Measurements from ENCODE around the gene NPVF. TPM values are rescaled to one million over a fixed set of nuclear protein-coding genes. Genes with fewer than 3 reads are reported as not detected.

The NPVF gene
- total RNA-seq, 1 experiment from 2014 or later: not detected

DNA sequence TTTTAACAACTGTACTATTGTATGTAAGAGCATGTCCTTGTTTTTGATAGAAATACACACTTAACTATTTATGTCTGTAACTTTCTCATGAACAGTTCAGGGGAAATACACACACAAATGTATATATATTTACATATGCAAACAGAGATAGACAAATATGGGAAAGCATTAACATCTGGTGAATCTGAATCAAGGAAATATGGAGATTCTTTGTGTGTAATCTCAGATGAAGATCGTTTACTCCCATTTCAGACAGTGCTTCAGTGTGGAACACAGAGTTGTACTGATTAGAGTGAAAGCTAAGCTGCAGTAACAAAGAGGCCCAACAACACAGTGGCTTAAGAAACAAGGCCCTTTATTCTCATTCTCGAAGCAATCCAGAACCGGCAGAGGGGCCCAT is 26.3 kb upstream of the NPVF start:
- intact Hi-C loops (cut with micrococcal nuclease; ENCODE audit: unreplicated experiment) (loop anchor here (5.0 kb wide), 1 partner anchor 603 kb away; no protein-coding TSS in a partner anchor), in situ Hi-C loops (cut with HindIII; ENCODE audit: low pct_unique_long_range_greater_than_20kb, low sequenced_read_pairs) (no loop called here)

DNA sequence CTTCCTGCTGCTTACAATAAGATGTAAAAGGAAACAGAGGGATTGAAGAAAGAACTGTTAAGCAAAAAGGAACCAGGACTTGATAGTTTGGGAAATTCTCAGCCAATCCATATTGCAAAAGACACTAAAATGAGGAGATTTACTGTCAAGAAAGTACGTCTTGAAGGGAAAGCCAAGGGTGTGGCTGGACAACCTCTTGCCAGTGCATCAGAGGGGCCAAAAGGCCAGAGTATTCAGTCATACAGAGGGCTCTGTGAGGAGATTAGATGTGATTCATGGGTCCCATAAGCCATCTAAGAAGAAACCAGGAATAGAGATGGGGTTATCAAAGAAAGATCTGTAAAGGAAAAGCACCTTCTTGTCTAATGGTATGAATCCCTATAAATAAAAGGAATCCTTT is 25.4 kb upstream of the NPVF start:
- BruUV-seq (replicated peaks): no TSS peak
- CTCF ChIA-PET: no interaction called here
- Histone ChIP-seq H3K27me3 (ENCODE audit: control insufficient read depth, insufficient read depth, low read length) (no peaks in the 10 kb centered on the region), H3K4me1 (ENCODE audit: control insufficient read depth, insufficient read depth, low read length) (no peaks in the 10 kb centered on the region), H3K4me3 (ENCODE audit: low read depth in 2 of 2, low read length in 2 of 2) (no peak overlapping the region), H3K36me3 (ENCODE audit: control insufficient read depth, insufficient read depth, low read length) (no peaks in the 10 kb centered on the region), H3K9me3 (ENCODE audit: control insufficient read depth, insufficient read depth, low read depth, low read length) (no peaks in the 10 kb centered on the region), H3K27ac (ENCODE audit: low read length) (no peak overlapping the region)
- ATAC-seq: no peak
- in situ Hi-C loops (cut with HindIII; ENCODE audit: low pct_unique_long_range_greater_than_20kb, low sequenced_read_pairs) (no loop called here), intact Hi-C loops (cut with micrococcal nuclease; ENCODE audit: unreplicated experiment) (no loop called here)
- DNase-seq (ENCODE audit: low read depth, low spot score): no peak
- TF ChIP-seq, protein P1, sequence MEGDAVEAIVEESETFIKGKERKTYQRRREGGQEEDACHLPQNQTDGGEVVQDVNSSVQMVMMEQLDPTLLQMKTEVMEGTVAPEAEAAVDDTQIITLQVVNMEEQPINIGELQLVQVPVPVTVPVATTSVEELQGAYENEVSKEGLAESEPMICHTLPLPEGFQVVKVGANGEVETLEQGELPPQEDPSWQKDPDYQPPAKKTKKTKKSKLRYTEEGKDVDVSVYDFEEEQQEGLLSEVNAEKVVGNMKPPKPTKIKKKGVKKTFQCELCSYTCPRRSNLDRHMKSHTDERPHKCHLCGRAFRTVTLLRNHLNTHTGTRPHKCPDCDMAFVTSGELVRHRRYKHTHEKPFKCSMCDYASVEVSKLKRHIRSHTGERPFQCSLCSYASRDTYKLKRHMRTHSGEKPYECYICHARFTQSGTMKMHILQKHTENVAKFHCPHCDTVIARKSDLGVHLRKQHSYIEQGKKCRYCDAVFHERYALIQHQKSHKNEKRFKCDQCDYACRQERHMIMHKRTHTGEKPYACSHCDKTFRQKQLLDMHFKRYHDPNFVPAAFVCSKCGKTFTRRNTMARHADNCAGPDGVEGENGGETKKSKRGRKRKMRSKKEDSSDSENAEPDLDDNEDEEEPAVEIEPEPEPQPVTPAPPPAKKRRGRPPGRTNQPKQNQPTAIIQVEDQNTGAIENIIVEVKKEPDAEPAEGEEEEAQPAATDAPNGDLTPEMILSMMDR (IDR thresholded peaks at IDR 0.05): no peak
- no peak for TF ChIP-seq POLR2AphosphoS5 (IDR thresholded peaks at IDR 0.05; ENCODE audit: low read depth, low read length)
- TF ChIP-seq SIN3A (IDR thresholded peaks at IDR 0.05; ENCODE audit: borderline replicate concordance, insufficient read depth, low read depth, low read length): no peak
- TF ChIP-seq, protein P2, sequence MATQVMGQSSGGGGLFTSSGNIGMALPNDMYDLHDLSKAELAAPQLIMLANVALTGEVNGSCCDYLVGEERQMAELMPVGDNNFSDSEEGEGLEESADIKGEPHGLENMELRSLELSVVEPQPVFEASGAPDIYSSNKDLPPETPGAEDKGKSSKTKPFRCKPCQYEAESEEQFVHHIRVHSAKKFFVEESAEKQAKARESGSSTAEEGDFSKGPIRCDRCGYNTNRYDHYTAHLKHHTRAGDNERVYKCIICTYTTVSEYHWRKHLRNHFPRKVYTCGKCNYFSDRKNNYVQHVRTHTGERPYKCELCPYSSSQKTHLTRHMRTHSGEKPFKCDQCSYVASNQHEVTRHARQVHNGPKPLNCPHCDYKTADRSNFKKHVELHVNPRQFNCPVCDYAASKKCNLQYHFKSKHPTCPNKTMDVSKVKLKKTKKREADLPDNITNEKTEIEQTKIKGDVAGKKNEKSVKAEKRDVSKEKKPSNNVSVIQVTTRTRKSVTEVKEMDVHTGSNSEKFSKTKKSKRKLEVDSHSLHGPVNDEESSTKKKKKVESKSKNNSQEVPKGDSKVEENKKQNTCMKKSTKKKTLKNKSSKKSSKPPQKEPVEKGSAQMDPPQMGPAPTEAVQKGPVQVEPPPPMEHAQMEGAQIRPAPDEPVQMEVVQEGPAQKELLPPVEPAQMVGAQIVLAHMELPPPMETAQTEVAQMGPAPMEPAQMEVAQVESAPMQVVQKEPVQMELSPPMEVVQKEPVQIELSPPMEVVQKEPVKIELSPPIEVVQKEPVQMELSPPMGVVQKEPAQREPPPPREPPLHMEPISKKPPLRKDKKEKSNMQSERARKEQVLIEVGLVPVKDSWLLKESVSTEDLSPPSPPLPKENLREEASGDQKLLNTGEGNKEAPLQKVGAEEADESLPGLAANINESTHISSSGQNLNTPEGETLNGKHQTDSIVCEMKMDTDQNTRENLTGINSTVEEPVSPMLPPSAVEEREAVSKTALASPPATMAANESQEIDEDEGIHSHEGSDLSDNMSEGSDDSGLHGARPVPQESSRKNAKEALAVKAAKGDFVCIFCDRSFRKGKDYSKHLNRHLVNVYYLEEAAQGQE (IDR thresholded peaks at IDR 0.05; ENCODE audit: insufficient read depth in 1 of 2, low read depth in 2 of 2, low read length in 1 of 2): no peak
- TF ChIP-seq TCF7L2 (IDR thresholded peaks at IDR 0.05; ENCODE audit: low read depth, low read length): no peak
- POLR2A ChIA-PET: no interaction called here

More for the DNA sequence above, 26.3 kb upstream of the NPVF start:
- Histone ChIP-seq H3K4me1 (ENCODE audit: control insufficient read depth, insufficient read depth, low read length) (no peaks in the 10 kb centered on the region), H3K36me3 (ENCODE audit: control insufficient read depth, insufficient read depth, low read length) (no peaks in the 10 kb centered on the region), H3K27ac (ENCODE audit: low read length) (no peak overlapping the region), H3K9me3 (ENCODE audit: control insufficient read depth, insufficient read depth, low read depth, low read length) (no peaks in the 10 kb centered on the region), H3K4me3 (ENCODE audit: low read depth in 2 of 2, low read length in 2 of 2) (no peak overlapping the region), H3K27me3 (ENCODE audit: control insufficient read depth, insufficient read depth, low read length) (peaks cover 2% of the 10 kb centered on the region; the same call in 1 of the 2 replicates)
- ChIA-PET CTCF (no interaction called here), POLR2A (no interaction called here)
- ATAC-seq (no peak), DNase-seq (ENCODE audit: low read depth, low spot score) (no peak)
- TF ChIP-seq, protein P1 (IDR thresholded peaks at IDR 0.05): no peak
- no peak for TF ChIP-seq POLR2AphosphoS5 (IDR thresholded peaks at IDR 0.05; ENCODE audit: low read depth, low read length)
- no peak for TF ChIP-seq TCF7L2 (IDR thresholded peaks at IDR 0.05; ENCODE audit: low read depth, low read length)
- TF ChIP-seq SIN3A (IDR thresholded peaks at IDR 0.05; ENCODE audit: borderline replicate concordance, insufficient read depth, low read depth, low read length): no peak
- TF ChIP-seq, protein P2 (IDR thresholded peaks at IDR 0.05; ENCODE audit: insufficient read depth in 1 of 2, low read depth in 2 of 2, low read length in 1 of 2): no peak
- BruUV-seq (replicated peaks): no TSS peak
